SK-N-SH treated with all-trans-retinoic acid at 6 μM for 48 hours (cell line): ENCODE data around the gene TEAD3.
A peak's percentile ranks its signal among the peaks of the same experiment; 100 is the strongest.

Experiments
- ATAC-seq: fragments of 200-7000 bp; cut with Tn5 transposase; 3 replicates; pipeline ENCODE4 v1.9.1; 2020; ENCODE audit warnings: mild to moderate bottlenecking, moderate library complexity
- CSDC2 ChIP-seq: fragments of 250-450 bp; sonication (Bioruptor Pico); IDR thresholded peaks from 2 replicates; pipeline ENCODE4 v1.5.0; 2020; ENCODE audit warnings: mild to moderate bottlenecking, moderate library complexity
- PATZ1 ChIP-seq: fragments of 250-450 bp; sonication (Bioruptor Pico); IDR thresholded peaks from 2 replicates; pipeline ENCODE4 v1.8.0; 2020; ENCODE audit warnings: mild to moderate bottlenecking, moderate library complexity, borderline replicate concordance

TEAD3 gene

DNA sequence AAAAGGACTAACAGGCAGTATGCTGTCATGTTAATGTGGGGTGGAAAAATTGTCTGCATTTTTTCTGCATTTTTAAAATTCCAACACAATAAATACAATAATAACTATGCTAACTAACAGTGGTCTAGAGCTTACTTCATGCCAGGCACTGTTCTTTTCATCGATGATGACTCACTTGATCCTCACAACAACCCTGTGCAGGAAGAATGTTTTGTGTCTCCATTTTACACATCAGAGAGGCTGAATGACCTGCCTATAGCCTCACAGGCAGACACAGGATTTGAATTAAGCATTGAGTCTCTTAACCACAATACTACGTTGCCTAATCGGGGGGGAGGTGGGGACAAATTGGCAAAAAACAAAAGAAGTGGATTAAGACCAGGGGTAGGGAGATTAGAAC is 71.6 kb downstream of the TEAD3 start:
- ATAC-seq = peak; percentile 91
- TF ChIP-seq CSDC2 (CRISPR knock-in tag) (no peak), PATZ1 (CRISPR knock-in tag) (peak; percentile 31; the same call in 1 of the 2 replicates)
